Measurements from ENCODE around the gene FAM53A.
"Not testable (repeated sequence)": the region's sequence is repeated elsewhere in the genome, so short reads cannot be mapped to it uniquely, and the experiment has no call there.

The FAM53A gene

GRCh38 chr4:1622956-1623355 is 61.2 kb downstream of the FAM53A start:
- no peak for DNase-seq (ENCODE audit: low read depth)

GRCh38 chr4:1622238-1622637 is 61.9 kb downstream of the FAM53A start:
- no peak for DNase-seq (ENCODE audit: low read depth)

- no peak for DNase-seq (ENCODE audit: low read depth)
Measured at GRCh38 chr4:1621526-1621925, 62.6 kb downstream of the FAM53A start.

GRCh38 chr4:1619151-1619672 is 64.9 kb downstream of the FAM53A start:
- no peak for DNase-seq (ENCODE audit: low read depth)

GRCh38 chr4:1618438-1618837 is 65.7 kb downstream of the FAM53A start:
- no peak for DNase-seq (ENCODE audit: low read depth)

GRCh38 chr4:1616557-1616930 is 67.6 kb downstream of the FAM53A start:
- DNase-seq (ENCODE audit: low read depth): no peak

GRCh38 chr4:1615786-1616556 is 68.1 kb downstream of the FAM53A start:
- no peak for DNase-seq (ENCODE audit: low read depth)

- DNase-seq (ENCODE audit: low read depth): no peak
Measured at GRCh38 chr4:1614854-1615595, 69.1 kb downstream of the FAM53A start.

GRCh38 chr4:1614502-1614853 is 69.6 kb downstream of the FAM53A start:
- no peak for DNase-seq (ENCODE audit: low read depth)

- DNase-seq (ENCODE audit: low read depth): no peak
Measured at GRCh38 chr4:1614049-1614448, 70.1 kb downstream of the FAM53A start.

- DNase-seq (ENCODE audit: low read depth): no peak
Measured at GRCh38 chr4:1613099-1613495, 71.0 kb downstream of the FAM53A start.

GRCh38 chr4:1612278-1613098 is 71.6 kb downstream of the FAM53A start:
- DNase-seq (ENCODE audit: low read depth): no peak

GRCh38 chr4:1611501-1611870 is 72.6 kb downstream of the FAM53A start:
- no peak for DNase-seq (ENCODE audit: low read depth)

GRCh38 chr4:1610791-1611500 is 73.2 kb downstream of the FAM53A start:
- DNase-seq (ENCODE audit: low read depth): no peak

GRCh38 chr4:1609901-1610790 is 74.0 kb downstream of the FAM53A start:
- no peak for DNase-seq (ENCODE audit: low read depth)

GRCh38 chr4:1608821-1609500 is 75.2 kb downstream of the FAM53A start:
- no peak for DNase-seq (ENCODE audit: low read depth)

- DNase-seq (ENCODE audit: low read depth): no peak
Measured at GRCh38 chr4:1608196-1608820, 75.8 kb downstream of the FAM53A start.

GRCh38 chr4:1607436-1608195 is 76.5 kb downstream of the FAM53A start:
- DNase-seq (ENCODE audit: low read depth): not testable (repeated sequence)

- DNase-seq (ENCODE audit: low read depth): no peak
Measured at GRCh38 chr4:1604706-1605205, 79.4 kb downstream of the FAM53A start.
